CD14-positive monocyte (primary cell): ENCODE measurements around the gene FOXO3. TPM values are rescaled to one million over a fixed set of nuclear protein-coding genes. Genes with fewer than 3 reads are reported as not detected.

Experiments
- DNase-seq, 3 donors: peaks; one replicate each; pipeline ENCODE4 v3.0.0-alpha.2; 2011 to 2022
- H2AFZ ChIP-seq: 2 replicates; pipeline ENCODE4 v1.6.0; 2012; ENCODE audit warnings: mild to moderate bottlenecking, low read depth, low read length, inconsistent platforms; ENCODE audit not compliant: insufficient read depth, poor library complexity, severe bottlenecking
- H3K27ac ChIP-seq, 2 donors: 1 replicate in 1 of 2; 2 replicates in 1 of 2; pipeline ENCODE4 v1.5.1; 2012 to 2013; ENCODE audit warnings: low read length in 2 of 2, control low read depth in 1 of 2, inconsistent platforms in 1 of 2, low read depth in 1 of 2, mild to moderate bottlenecking in 1 of 2
- H3K27me3 ChIP-seq, 2 donors: one replicate each; pipeline versions ENCODE4 v1.6.0 to v1.6.1; 2011 to 2013; ENCODE audit warnings: low read length in 2 of 2; ENCODE audit not compliant: control insufficient read depth in 2 of 2, insufficient read depth in 2 of 2
- H3K36me3 ChIP-seq, 2 donors: replicated peaks in 1 of 2; 1 replicate in 1 of 2; 2 replicates in 1 of 2; pipeline versions ENCODE4 v1.5.1 to v1.6.1; 2012 to 2013; ENCODE audit warnings: low read length in 2 of 2, control low read depth in 1 of 2, inconsistent platforms in 1 of 2, mild to moderate bottlenecking in 1 of 2; ENCODE audit not compliant: insufficient read depth in 2 of 2, control insufficient read depth in 1 of 2
- H3K4me1 ChIP-seq, 2 donors: 1 replicate in 1 of 2; 2 replicates in 1 of 2; pipeline versions ENCODE4 v1.5.1 to v1.6.1; 2012 to 2013; ENCODE audit warnings: low read length in 2 of 2, control low read depth in 1 of 2, inconsistent platforms in 1 of 2, mild to moderate bottlenecking in 1 of 2, moderate library complexity in 1 of 2; ENCODE audit not compliant: insufficient read depth in 2 of 2, control insufficient read depth in 1 of 2
- H3K4me2 ChIP-seq: replicated peaks from 2 replicates; pipeline ENCODE3; 2012; ENCODE audit warnings: low read length, moderate library complexity, mild to moderate bottlenecking; ENCODE audit not compliant: poor library complexity, severe bottlenecking; ENCODE audit errors: extremely low read depth
- H3K4me3 ChIP-seq, 3 experiments: fragments of 200-600 bp in 1 of 3; sonication (generic) in 1 of 3; replicated peaks in 1 of 3; 1 replicate in 2 of 3; 2 replicates in 1 of 3; pipeline ENCODE4 v1.5.1; 2011 to 2013; ENCODE audit warnings: low read length in 3 of 3, mild to moderate bottlenecking in 3 of 3, control low read depth in 2 of 3, low read depth in 2 of 3, inconsistent platforms in 1 of 3, moderate library complexity in 1 of 3
- H3K79me2 ChIP-seq: 2 replicates; pipeline ENCODE4 v1.6.0; 2012; ENCODE audit warnings: mild to moderate bottlenecking, control low read depth, inconsistent platforms, low read length, moderate library complexity; ENCODE audit not compliant: insufficient read depth
- H3K9ac ChIP-seq: 2 replicates; pipeline ENCODE4 v1.6.0; 2017; ENCODE audit warnings: low read length, mild to moderate bottlenecking; ENCODE audit not compliant: insufficient read depth, poor library complexity, severe bottlenecking
- H3K9me3 ChIP-seq, 2 donors: replicated peaks in 1 of 2; 1 replicate in 1 of 2; 2 replicates in 1 of 2; pipeline versions ENCODE4 v1.5.1 to v1.6.1; 2012 to 2013; ENCODE audit warnings: low read length in 2 of 2, control low read depth in 1 of 2; ENCODE audit not compliant: control insufficient read depth in 1 of 2, insufficient read depth in 1 of 2
- H4K20me1 ChIP-seq: 2 replicates; pipeline ENCODE4 v1.6.0; 2012; ENCODE audit warnings: mild to moderate bottlenecking, low read length, control low read depth, moderate library complexity; ENCODE audit not compliant: insufficient read depth
- H3K27ac Mint-ChIP-seq, 7 donors: one replicate each; pipeline ENCODE4 v1.8.0; 2020; ENCODE audit warnings: mild to moderate bottlenecking in 7 of 7, mixed read lengths in 7 of 7, moderate library complexity in 6 of 7, inconsistent platforms in 2 of 7
- H3K27me3 Mint-ChIP-seq, 3 donors: one replicate each; pipeline ENCODE4 v1.8.0; 2021 to 2022; ENCODE audit warnings: low read depth in 3 of 3, mild to moderate bottlenecking in 3 of 3, mixed read lengths in 3 of 3, moderate library complexity in 3 of 3, inconsistent platforms in 1 of 3
- H3K36me3 Mint-ChIP-seq, 2 donors: one replicate each; pipeline ENCODE4 v1.8.0; 2020; ENCODE audit warnings: mixed read lengths in 2 of 2, inconsistent platforms in 1 of 2, mild to moderate bottlenecking in 1 of 2
- H3K4me1 Mint-ChIP-seq: one replicate; pipeline ENCODE4 v1.8.0; 2020; ENCODE audit warnings: mild to moderate bottlenecking, mixed read lengths
- H3K4me3 Mint-ChIP-seq, 2 donors: one replicate each; pipeline ENCODE4 v1.8.0; 2020; ENCODE audit warnings: mild to moderate bottlenecking in 2 of 2, mixed read lengths in 2 of 2, moderate library complexity in 1 of 2
- H3K9me3 Mint-ChIP-seq, 7 donors: one replicate each; pipeline ENCODE4 v1.8.0; 2020 to 2022; ENCODE audit warnings: mixed read lengths in 7 of 7, mild to moderate bottlenecking in 6 of 7, moderate library complexity in 6 of 7, inconsistent platforms in 2 of 7
- CTCF ChIP-seq: fragments of 200-600 bp; IDR thresholded peaks from one replicate; pipeline ENCODE4 v1.8.0; 2022; ENCODE audit warnings: antibody characterized with exemption, mild to moderate bottlenecking
- WGBS: methylation state at CpG from one replicate; pipeline ENCODE4 v1.1.5; 2013; ENCODE audit warnings: missing lambda C conversion rate; ENCODE audit not compliant: insufficient coverage; 5-methylcytosine and 5-hydroxymethylcytosine counted together
- intact Hi-C, 2 donors: fragments of 100-400 bp; cut with micrococcal nuclease; formaldehyde crosslinking; loops; one replicate each; pipeline versions ENCODE4 v1.15.0 to v1.15.1; 2023
- polyA plus RNA-seq, 3 donors: library from polyadenylated mRNA; depleted of rRNA in 1 of 3; unstranded in 2 of 3; stranded (reverse) in 1 of 3; fragments of 300-500 nt in 2 of 3; fragments of >200 nt in 1 of 3; fragmentation: Illumina TruSeq in 2 of 3; gene quantifications; 1 replicate in 2 of 3; 2 replicates in 1 of 3; pipeline ENCODE4 v1.2.3, GENCODE V29; 2012 to 2021

The FOXO3 gene
- polyA plus RNA-seq, 3 donors: 15.4 to 23.2 (median 17.5) TPM

DNA sequence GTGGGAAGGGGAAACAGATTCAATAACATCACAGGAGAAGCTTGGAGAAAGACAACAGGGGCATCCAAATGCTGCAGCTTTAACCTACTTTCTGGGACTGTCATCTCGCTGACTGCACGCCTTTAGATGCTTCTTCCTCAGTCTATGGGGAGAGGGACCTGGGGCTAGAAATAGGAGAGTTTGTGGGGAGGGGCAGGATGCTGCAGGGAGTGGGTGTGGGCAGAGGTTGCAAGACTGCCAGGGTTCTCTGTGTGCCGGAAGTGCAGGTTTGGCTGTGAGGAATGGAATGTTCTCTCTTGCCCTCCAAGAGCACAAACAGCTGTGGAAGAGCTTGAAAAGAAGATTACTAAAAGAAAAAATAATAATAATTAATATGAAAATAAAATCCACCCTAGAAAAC is 93.2 kb downstream of the FOXO3 start:
- Histone ChIP-seq H2AFZ (no peak overlapping the region), H3K27ac (no peak overlapping the region), H3K4me3 (no peak overlapping the region), H3K36me3 (no peaks in the 10 kb centered on the region), H3K9me3 (no peaks in the 10 kb centered on the region), H3K4me1 (peaks cover 51 to 55% of the 10 kb centered on the region in 2 donors), H3K27me3 (no peaks in the 10 kb centered on the region), H4K20me1 (peaks cover 100% of the 10 kb centered on the region), H3K4me2 (no peak overlapping the region), H3K79me2 (peaks cover 90% of the 10 kb centered on the region), H3K9ac (no peak overlapping the region)
- Mint-ChIP-seq H3K4me3 (peak overlapping the region in 1 of 2 donors; percentile 13), H3K36me3 (peaks cover 13 to 33% of the 10 kb centered on the region in 2 donors), H3K27ac (peak overlapping the region in 3 of 7 donors; percentile 21 to 36 (median 29)), H3K27me3 (no peaks in the 10 kb centered on the region), H3K9me3 (no peaks in the 10 kb centered on the region), H3K4me1 (peaks cover 57% of the 10 kb centered on the region)
- intact Hi-C loops: loop anchor here in 1 of 2 donors (10.0 kb wide), 1 partner anchor 131 kb away; no protein-coding TSS in a partner anchor
- no peak for DNase-seq
- no peak for TF ChIP-seq CTCF
- 60% methylated on average over 2 of the region's 3 CpGs for WGBS

- 100% methylated on average over 1 of the region's 5 CpGs for WGBS
- Mint-ChIP-seq H3K27ac (no peak overlapping the region), H3K4me3 (no peak overlapping the region), H3K4me1 (peaks cover 51% of the 10 kb centered on the region), H3K9me3 (no peaks in the 10 kb centered on the region), H3K27me3 (no peaks in the 10 kb centered on the region), H3K36me3 (peaks cover 6 to 29% of the 10 kb centered on the region in 2 donors)
- DNase-seq: no peak
- TF ChIP-seq CTCF: no peak
- no peak overlapping the region for H3K27ac ChIP-seq
- peaks cover 100% of the 10 kb centered on the region for H4K20me1 ChIP-seq
- H3K9me3 ChIP-seq: no peaks in the 10 kb centered on the region
- peaks cover 90% of the 10 kb centered on the region for H3K79me2 ChIP-seq
- no peak overlapping the region for H3K4me3 ChIP-seq
- H3K4me1 ChIP-seq: peaks cover 44 to 48% of the 10 kb centered on the region in 2 donors
- H3K4me2 ChIP-seq: no peak overlapping the region
- H3K27me3 ChIP-seq: no peaks in the 10 kb centered on the region
- no peaks in the 10 kb centered on the region for H3K36me3 ChIP-seq
- intact Hi-C loops: loop anchor here in 1 of 2 donors (5.0 to 10.0 kb wide), 2 partner anchors 32 to 130 kb away; no protein-coding TSS in a partner anchor
- H3K9ac ChIP-seq: no peak overlapping the region
- H2AFZ ChIP-seq: no peak overlapping the region
These were observed 93.9 kb downstream of the FOXO3 start for GRCh38 chr6:108654465-108655106.
